HG03060 (cell line): ENCODE data around the gene ATXN2.
"Not testable (repeated sequence)": the region's sequence is repeated elsewhere in the genome, so short reads cannot be mapped to it uniquely, and the experiment has no call there.

ENCODE experiments used
- ATAC-seq: cut with Tn5 transposase; IDR thresholded peaks from one replicate; pipeline ENCODE4 v1.9.1; 2021; ENCODE audit warnings: low read depth, moderate number of reproducible peaks; ENCODE audit not compliant: unreplicated experiment

Gene ATXN2

DNA sequence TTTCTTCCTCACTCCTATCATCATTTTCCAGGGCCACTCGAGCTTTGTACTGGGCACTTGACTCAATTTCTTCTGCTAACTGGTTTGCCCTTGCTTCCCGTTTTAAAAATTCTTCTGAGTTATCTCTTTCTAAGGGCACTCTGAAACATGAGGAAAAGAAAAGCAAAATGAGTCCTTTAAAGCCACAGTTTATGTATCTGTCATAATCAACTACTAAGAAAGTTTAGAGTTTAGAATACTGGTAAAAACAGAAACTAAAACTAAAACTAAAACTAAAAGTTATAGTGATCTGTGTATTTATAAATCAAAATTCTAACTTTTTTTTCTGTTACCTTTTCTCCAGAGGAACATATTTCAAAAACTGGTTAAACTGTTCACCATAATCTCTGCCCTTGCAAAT is 79.2 kb downstream of the ATXN2 start:
- ATAC-seq = no peak

DNA sequence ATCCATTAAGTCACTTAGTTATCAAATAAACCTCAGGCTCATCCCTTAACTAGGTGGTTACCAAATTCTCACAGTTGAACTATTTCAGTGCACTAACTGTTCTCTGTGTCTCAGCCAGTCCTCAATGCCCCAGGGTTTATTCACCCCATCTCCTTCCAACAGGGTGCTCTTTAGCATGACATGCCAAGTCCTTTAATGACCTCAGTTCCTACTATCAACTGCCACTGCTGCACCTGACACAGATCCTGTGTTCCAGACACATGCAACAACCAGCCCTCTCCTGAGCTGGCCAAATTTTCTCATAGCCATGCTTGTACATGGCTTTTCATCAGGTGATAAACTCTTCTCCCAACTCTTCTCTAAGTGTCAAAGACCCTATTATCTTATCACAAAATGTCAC is 80.0 kb downstream of the ATXN2 start:
- no peak for ATAC-seq

DNA sequence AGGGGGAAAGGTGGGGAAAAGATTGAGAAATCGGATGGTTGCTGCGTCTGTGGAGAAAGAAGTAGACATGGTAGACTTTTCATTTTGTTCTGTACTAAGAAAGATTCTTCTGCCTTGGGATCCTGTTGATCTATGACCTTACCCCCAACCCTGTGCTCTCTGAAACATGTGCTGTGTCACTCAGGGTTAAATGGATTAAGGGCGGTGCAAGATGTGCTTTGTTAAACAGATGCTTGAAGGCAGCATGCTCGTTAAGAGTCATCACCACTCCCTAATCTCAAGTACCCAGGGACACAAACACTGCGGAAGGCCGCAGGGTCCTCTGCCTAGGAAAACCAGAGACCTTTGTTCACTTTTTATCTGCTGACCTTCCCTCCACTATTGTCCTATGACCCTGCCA is 91.4 kb downstream of the ATXN2 start:
- not testable (repeated sequence) for ATAC-seq

DNA sequence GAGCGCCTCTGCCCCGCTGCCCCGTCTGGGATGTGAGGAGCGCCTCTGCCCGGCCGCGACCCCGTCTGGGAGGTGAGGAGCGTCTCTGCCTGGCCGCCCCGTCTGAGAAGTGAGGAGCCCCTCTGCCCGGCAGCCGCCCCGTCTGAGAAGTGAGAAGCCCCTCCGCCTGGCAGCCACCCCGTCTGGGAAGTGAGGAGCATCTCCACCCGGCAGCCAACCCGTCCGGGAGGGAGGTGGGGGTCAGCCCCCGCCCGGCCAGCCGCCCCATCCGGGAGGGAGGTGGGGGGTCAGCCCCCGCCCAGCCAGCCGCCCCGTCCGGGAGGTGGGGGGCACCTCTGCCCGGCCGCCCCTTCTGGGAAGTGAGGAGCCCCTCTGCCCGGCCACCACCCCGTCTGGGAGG is 91.9 kb downstream of the ATXN2 start:
- ATAC-seq = not testable (repeated sequence)

DNA sequence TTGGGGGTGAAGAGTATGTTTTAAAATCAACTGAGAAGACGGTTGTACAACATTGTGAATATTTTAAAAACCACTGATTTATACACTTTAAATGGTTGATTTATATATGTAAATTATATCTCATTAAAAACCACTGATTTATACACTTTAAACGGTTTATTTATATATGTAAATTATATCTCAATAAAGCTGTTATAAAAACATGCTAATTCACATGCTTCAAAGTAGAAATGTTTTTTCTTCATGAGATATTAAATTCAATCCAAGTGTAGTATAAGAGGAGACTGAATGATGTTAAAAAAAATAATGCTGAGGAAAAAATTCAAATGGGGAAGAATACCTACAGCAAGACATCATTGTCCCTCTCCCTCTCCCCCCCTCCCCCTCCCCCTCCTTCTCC is 92.9 kb downstream of the ATXN2 start:
- ATAC-seq = no peak

DNA sequence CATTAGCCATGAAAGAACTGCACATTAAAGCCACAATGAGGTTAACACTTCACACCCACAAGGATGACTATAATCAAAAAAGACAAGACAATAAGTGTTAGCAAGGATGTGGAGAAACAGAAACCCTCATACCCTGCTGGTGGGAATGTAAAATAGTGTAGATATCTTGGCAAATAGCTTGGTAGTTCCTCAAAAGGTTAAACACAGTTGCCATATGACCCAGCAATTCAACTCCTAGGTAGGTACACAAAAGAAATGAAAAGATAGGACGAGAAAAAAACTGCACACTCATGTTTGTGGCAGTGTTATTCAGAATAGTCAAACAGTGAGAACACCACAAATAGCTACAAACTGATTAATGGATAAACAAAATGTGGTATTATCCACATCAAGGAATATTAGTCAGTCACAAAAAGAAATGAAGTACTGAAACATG is 93.5 kb downstream of the ATXN2 start:
- no peak for ATAC-seq

DNA sequence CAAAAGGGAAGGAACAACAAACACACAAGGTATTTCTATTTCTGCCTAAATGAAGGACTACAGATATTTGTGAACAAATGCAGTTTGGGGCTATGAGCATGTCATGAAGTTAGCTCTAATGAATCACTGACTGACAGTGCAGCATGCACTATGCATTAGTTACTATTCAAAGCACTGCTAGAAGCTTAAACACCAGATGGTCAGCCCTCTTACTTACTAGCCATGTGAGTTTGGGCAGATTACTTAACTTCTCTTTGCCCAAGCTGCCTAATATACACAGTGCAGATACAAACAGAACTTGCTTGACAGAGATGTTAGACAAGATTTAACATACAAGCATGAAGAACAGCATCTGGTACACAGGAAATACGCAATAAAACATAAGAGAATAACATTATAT is 96.0 kb downstream of the ATXN2 start:
- ATAC-seq = no peak

DNA sequence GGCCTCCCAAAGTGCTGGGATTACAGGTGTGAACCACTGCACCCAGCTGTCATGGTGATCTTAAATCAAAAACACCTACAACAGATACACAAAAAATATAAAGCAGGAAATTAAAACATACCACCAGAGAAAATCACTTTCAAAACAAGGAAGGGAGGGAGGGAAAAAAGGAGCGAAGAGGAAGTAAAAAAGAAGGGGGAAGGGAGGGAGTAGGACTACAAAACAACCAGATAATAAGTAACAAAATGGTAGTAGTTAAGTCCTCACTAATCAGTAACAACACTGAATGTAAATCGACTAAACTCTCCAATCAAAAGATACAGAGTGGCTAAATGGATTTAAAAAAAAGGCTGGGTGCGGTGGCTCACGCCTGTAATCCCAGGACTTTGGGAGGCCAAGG is 104.4 kb downstream of the ATXN2 start:
- no peak for ATAC-seq

DNA sequence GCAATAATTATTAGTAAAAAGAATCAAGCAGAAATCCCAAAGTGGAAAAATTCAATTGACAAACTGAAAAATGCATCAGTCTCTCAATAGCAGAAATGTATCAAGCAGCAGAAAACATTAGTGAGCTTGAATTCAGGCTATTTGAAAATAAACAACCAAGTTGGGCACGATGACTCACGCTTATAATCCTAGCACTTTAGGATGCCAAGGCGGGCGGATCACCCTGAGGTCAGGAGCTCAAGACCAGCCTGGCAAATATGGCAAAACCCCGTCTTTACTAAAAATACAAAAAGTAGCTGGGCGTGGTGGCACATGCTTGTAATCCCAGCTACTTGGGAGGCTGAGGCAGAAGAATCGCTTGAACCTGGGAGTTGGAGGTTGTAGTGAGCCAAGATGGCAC is 106.1 kb downstream of the ATXN2 start:
- not testable (repeated sequence) for ATAC-seq

DNA sequence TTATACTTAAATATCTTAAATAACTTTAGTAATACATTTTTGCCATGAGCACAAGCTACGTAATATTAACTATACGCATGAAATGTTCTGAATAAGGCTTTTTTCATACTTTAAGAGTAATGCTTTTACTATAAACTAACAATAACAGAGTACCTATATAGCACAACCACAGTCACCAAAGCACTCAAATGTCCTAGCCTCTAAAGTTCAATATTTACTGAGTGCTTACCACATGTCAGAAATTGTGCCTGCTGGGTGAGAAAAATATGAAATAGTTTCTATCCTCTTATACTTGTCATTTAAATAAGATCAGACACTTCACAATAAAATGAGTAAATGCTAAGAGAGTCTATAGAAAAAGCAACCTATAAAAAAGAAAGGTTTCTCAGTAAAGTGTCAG is 110.3 kb downstream of the ATXN2 start:
- no peak for ATAC-seq

DNA sequence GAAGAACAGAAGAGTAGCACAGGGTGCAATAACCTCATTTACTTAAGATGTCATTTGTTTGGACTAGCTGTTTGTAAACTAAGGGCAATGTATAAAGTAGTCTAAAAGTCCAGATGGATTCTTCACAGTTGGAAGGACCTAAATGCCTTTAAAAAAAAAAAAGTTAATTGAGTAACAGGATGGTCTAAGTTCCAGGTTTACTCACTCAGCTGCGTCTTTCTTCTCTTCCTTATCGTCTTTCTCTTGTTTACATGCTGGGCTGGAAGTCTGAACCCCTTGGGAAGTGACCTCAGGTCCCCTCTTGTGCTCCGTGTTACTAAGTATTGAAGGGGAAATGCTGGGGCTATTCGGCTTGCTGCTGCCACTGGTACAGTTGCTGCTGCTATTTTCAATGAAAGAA is 110.8 kb downstream of the ATXN2 start:
- no peak for ATAC-seq

DNA sequence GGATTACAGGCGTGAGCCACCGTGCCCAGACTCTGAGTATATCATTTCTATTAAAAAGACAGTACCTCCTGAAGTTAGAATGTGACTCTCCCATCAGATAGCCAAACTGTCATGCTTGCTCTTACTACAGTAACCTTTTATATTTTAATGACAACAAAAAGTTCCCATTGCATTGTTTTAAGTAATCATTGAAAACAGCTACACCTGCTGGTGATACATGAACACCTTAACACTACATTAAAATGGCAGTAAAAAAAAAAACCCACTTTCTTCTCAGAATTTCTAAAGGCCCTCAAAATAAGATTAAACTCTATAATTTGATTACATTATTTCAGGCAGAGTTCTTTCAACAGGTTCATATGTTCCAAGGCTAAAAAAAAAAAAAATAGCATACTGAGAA is 116.7 kb downstream of the ATXN2 start:
- ATAC-seq = no peak

DNA sequence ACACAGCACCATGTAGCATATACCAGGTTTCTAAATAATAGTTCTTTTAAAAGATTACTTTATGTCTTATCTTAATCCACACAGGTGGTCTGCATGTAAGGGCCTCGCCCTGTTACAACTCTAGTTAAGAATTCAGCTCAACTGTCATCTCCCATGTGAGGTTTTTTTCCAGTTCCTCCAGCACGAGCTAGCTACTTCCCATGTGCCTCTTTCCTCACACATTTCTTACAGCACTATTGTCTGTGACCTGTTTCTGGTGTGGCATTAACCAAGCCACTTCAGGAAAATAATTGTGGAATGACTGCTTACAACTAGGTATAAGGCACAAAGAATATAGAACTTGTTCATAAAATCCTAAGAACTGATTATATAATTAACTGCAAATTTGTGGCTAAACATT is 127.9 kb downstream of the ATXN2 start:
- no peak for ATAC-seq

DNA sequence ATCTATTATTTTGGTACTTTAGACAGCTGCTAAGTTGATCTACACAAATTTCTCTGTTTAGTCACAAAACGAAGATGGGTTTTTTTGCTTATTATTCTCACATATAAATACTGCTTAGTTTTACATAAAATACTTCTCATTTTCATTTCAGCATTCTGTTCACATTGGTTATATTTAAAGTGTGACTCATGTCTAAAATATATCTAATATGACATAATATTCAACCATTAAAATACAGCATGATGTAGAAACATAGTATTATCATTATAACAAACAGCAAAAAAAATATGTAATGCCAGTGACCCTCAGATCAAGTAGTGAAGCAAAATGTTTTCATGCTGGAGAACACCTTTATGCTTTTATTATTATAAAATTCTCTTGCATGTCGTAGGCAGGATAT is 129.7 kb downstream of the ATXN2 start:
- ATAC-seq = no peak

DNA sequence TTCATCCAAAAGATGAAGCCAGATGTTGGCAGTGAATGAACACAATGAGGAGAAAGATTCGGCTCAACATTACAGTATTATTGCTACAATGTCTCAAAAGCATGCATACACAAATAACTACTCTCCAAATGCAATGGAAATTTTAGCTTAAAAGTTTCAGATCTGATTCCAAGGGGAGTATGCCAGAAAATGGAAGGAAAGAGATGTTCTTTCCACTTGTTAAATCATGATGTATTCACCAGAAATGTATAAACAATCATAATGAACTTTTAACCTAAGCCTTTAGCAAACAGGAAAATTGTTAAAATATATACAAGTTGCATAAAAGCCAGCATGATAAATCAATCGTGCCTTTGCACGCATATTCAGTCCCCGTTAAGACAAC is 131.3 kb downstream of the ATXN2 start:
- no peak for ATAC-seq

DNA sequence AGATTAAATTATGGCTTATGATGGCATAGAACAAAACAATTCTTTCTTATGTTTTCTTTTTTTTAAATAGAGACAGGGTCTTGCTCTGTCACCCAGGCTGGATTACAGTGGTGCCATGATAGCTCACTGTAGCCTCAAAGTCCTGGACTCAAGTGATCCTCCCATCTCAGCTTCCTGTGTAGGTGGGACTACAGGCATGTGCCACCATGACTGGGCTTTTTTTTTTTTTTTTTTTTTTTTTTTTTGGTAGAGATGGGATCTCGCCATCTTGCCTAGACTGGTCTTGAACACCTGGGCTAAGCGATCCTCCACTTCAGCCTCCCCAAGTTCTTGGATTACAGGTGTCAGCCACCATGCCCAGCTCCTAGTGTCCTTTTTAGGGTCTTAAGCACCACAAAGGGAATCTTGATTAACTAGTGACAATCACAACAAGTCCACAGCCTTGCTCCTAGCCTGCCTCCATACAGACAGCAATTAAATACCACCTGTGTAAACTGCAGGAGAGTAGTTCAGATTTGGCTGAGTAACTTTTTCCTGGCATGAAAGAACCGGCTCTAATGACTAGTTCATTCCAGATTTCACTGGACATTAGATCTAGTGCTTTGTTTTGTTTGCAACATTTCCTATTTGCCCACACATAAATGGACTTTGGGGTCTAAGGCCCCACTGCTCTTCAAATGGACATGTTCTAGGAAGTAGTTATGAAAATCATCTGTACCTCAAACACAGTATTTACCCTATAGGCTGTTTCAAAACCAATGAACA is 131.8 kb downstream of the ATXN2 start:
- no peak for ATAC-seq

DNA sequence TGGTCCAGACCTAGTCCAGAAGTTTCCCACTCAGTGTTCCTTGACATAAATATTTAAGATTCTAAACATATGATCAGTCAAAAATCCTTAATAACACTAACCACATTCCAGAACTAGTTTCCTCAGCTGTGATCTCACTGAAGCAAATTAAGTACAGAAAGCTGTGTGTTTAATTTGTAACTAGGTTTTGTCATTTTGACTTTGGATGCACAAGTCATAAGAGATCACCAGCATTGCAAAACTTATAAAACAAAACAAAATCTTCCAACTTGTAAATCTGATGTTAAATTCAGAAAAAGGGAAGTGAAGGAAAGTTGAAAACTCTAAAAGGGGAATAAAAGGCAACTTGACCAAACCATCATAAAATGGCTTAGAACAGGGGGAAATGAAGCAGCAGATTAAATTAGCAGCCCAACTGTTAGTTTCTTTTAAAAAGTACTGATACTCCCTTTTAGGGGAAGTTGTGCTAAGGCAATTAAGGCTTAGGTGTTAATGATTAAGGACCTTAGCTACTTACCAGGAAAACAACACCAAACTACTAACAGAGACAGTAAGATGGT is 136.8 kb downstream of the ATXN2 start:
- ATAC-seq = no peak

DNA sequence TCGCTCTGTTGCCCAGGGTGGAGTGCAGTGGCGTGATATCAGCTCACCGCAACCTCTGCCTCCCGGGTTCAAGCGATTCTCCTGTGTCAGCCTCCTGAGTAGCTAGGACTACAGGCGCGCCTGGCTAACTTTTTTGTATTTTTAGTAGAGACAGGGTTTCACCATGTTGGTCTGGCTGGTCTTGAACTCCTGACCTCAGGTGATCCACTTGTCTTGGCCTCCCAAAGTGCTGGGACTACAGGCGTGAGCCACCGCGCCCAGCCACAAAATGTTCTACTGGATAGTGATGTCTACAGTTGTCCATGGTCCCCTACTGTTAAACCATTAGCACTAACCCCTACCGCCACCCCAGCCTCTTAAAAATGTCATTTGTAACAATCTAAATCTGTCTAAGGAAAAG is 139.0 kb downstream of the ATXN2 start:
- not testable (repeated sequence) for ATAC-seq

DNA sequence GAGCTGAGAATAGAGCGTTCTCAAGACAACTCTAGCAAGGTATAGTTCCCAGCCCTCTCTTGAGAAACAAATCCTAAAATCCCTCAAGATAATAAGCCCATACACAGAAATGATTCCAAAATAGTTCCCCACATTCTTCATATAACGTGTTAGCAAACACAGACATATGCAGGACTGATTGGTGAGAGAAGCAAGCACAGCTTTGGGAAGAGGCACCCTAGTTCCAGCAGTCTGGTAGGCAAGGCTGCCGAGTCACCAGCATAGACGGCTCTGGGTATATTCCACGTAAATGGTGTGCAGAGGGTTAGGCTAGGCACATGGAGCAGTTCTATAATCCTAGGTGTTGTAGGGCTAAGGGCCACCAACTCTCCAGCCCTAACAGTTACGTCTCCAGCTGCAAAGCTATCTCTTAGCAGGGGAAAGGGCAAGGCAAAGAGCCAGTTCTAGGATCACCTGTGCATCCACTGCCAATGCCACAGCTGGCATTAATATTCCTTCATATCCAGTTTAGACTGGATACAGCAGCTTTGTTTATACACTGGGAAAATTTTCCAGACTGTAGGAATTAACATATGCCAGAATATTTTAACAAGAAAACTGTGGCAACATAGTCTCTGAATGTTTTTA is 140.5 kb downstream of the ATXN2 start:
- no peak for ATAC-seq

DNA sequence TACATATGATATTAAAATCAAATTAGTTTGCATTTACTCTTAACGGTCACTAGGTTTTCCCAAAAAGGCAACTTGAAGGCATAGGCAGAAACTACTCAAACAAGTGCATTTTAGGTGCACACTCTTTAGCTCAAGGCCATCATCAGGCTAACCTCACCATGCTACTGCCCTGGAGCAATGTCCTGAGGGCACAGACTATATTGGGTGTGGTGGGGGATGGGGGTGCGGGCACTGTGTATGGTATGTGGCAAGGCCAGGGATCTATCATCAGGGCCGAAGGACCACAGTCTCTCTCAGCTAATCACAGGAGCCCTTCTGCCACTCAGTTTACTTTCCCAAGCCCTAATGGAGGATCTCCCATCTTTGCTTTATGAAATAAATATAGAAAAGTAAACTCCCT is 141.5 kb downstream of the ATXN2 start:
- no peak for ATAC-seq

DNA sequence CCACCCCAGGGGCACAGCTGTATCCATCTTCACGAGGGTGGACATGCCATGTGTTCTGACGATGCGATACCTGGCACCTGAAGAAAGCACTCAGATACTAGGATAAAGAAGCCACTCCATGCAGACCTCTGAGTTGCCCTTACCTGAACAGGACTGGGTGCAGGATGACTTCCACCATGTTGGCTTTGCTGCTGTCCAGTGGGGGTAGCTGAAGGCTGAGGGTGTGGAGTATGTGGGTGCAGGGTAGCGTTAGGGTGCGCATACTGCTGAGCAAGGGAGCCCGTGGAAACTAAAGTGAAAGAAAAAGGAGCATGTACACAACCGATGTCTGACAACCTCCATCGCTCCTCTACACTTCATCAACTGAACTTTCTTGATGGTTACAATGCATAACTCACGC is 142.0 kb downstream of the ATXN2 start:
- no peak for ATAC-seq
